Measurements from ENCODE around the gene HOXB5. TPM values are rescaled to one million over a fixed set of nuclear protein-coding genes. Genes with fewer than 3 reads are reported as not detected.

Gene HOXB5
- total and polyA plus RNA-seq, 2 of the 4 experiments (the other 2 are of a cell fraction) = 0.54 to 18.0 TPM

- dilution Hi-C loops (cut with HindIII; ENCODE audit: low sequenced_read_pairs, unreplicated experiment) (no loop called here), intact Hi-C loops (cut with micrococcal nuclease) (no loop called here), in situ Hi-C loops (cut with MboI; ENCODE audit: low sequenced_read_pairs) (no loop called here)
- POLR2A ChIA-PET (ENCODE audit: unreplicated experiment) = no interaction called here
- Histone ChIP-seq H3K14ac (replicated peaks; ENCODE audit: low read depth, low read length) (no peak overlapping the region), H3K18ac (ENCODE audit: low read depth, low read length) (no peak overlapping the region), H3K9me1 (ENCODE audit: insufficient read depth, low read length) (no peaks in the 10 kb centered on the region), H4K8ac (ENCODE audit: low read depth in 2 of 2, low read length in 2 of 2) (no peak overlapping the region), H3K4me3 (ENCODE audit: insufficient read depth, low read depth, low read length) (no peak overlapping the region), H4K20me1 (ENCODE audit: insufficient read depth, low read length) (peaks cover 3% of the 10 kb centered on the region; the same call in 1 of the 2 replicates), H2BK15ac (ENCODE audit: low read depth, low read length) (no peak overlapping the region), H3K9me3 (ENCODE audit: control insufficient read depth, insufficient read depth, low read length) (peaks cover 39% of the 10 kb centered on the region), H3K23ac (ENCODE audit: low read depth, low read length) (no peak overlapping the region), H2AFZ (replicated peaks; ENCODE audit: low read length, poor library complexity) (no peak overlapping the region), H2BK20ac (ENCODE audit: low read depth, low read length) (no peak overlapping the region), H2AK9ac (replicated peaks; ENCODE audit: low read depth, low read length, poor library complexity) (no peak overlapping the region), H4K91ac (ENCODE audit: insufficient read depth, low read depth, low read length) (no peak overlapping the region), H3K4me2 (ENCODE audit: low read depth, low read length) (no peak overlapping the region), H3K9ac (ENCODE audit: low read depth, low read length) (no peak overlapping the region), H3K4me1 (ENCODE audit: control insufficient read depth, insufficient read depth, low read length) (no peaks in the 10 kb centered on the region), H2BK5ac (ENCODE audit: low read depth, low read length, poor library complexity, severe bottlenecking) (no peak overlapping the region), H3K56ac (ENCODE audit: extremely low read depth, insufficient read depth, low read length) (no peak overlapping the region), H3K79me1 (ENCODE audit: low read depth in 1 of 2, low read length in 2 of 2) (no peaks in the 10 kb centered on the region), H3K27ac (ENCODE audit: insufficient read depth, low read length) (no peak overlapping the region), H3K36me3 (ENCODE audit: control insufficient read depth, insufficient read depth, low read length) (no peaks in the 10 kb centered on the region), H4K5ac (ENCODE audit: low read depth, low read length) (no peak overlapping the region), H3K4ac (ENCODE audit: low read depth, low read length) (no peak overlapping the region), H2BK120ac (ENCODE audit: low read depth, low read length) (no peak overlapping the region), H3K27me3 (ENCODE audit: control insufficient read depth, insufficient read depth, low read length) (peaks cover 98% of the 10 kb centered on the region), H2AK5ac (ENCODE audit: low read depth, low read length) (no peak overlapping the region)
- CTCF ChIA-PET = no interaction called here
- no TSS peak for BruUV-seq (replicated peaks)
- DNase-seq (no peak), ATAC-seq (ENCODE audit: low read depth) (no peak)
- WGBS, 2 experiments (ENCODE audit: extremely low coverage in 2 of 2, insufficient read length in 1 of 2) = 0% methylated on average over 1 of the region's 7 CpGs; no CpG with 5 or more reads in 1 of the 2 experiments
- no peak for TF ChIP-seq ELK1 (IDR thresholded peaks at IDR 0.05; ENCODE audit: borderline replicate concordance, low read depth, low read length)
- no peak for TF ChIP-seq RAD21 (IDR thresholded peaks at IDR 0.05; ENCODE audit: low read length)
- TF ChIP-seq MXI1 (IDR thresholded peaks at IDR 0.05; ENCODE audit: borderline replicate concordance, low read depth, low read length) = no peak
- no peak for TF ChIP-seq BHLHE40 (IDR thresholded peaks at IDR 0.05; ENCODE audit: low read depth, low read length)
- no peak for TF ChIP-seq RCOR1 (IDR thresholded peaks at IDR 0.05; ENCODE audit: insufficient replicate concordance, low read length)
- no peak for TF ChIP-seq FOS (IDR thresholded peaks at IDR 0.05; ENCODE audit: low read depth, low read length)
- TF ChIP-seq MAFK (IDR thresholded peaks at IDR 0.05; ENCODE audit: low read depth, low read length) = no peak
- no peak for TF ChIP-seq CEBPB (IDR thresholded peaks at IDR 0.05; ENCODE audit: low read depth, low read length)
- no peak for TF ChIP-seq CHD1 (IDR thresholded peaks at IDR 0.05; ENCODE audit: low read depth, low read length)
- TF ChIP-seq POLR2A (IDR thresholded peaks at IDR 0.05; ENCODE audit: low read depth, low read length) = no peak
- TF ChIP-seq MAZ (IDR thresholded peaks at IDR 0.05; ENCODE audit: borderline replicate concordance, low read depth, low read length) = no peak
- TF ChIP-seq RFX5 (IDR thresholded peaks at IDR 0.05; ENCODE audit: low read depth, low read length) = no peak
- TF ChIP-seq NFE2L2 (IDR thresholded peaks at IDR 0.05; ENCODE audit: low read depth, low read length) = no peak
- no peak for TF ChIP-seq CTCF (conservative IDR thresholded peaks at IDR 0.05; ENCODE audit: low read depth, low read length)
- TF ChIP-seq USF2 (IDR thresholded peaks at IDR 0.05; ENCODE audit: low read depth, low read length) = no peak
Observed at GRCh38 chr17:48631693-48632578, 38.4 kb upstream of the HOXB5 start.
